SK-N-SH treated with all-trans-retinoic acid at 6 μM for 48 hours (cell line): ENCODE data around the gene GNB2.

Experiments
- ATAC-seq: fragments of 200-7000 bp; cut with Tn5 transposase; 3 replicates; pipeline ENCODE4 v1.9.1; 2020; ENCODE audit warnings: mild to moderate bottlenecking, moderate library complexity
- ARNTL ChIP-seq: fragments of 450-650 bp; formaldehyde crosslinking; IDR thresholded peaks from 2 replicates; pipeline ENCODE4 v1.5.0; 2020; ENCODE audit warnings: low read depth, mild to moderate bottlenecking, moderate library complexity, borderline replicate concordance
- BACH2 ChIP-seq: fragments of 250-450 bp; sonication (Bioruptor Pico); IDR thresholded peaks from 2 replicates; pipeline ENCODE4 v1.9.0; 2021; ENCODE audit warnings: mild to moderate bottlenecking, borderline replicate concordance
- CREB5 ChIP-seq: fragments of 250-450 bp; sonication (Bioruptor Pico); IDR thresholded peaks from 2 replicates; pipeline ENCODE4 v1.5.1; 2020; ENCODE audit warnings: low read depth, mild to moderate bottlenecking, moderate library complexity
- CSDC2 ChIP-seq: fragments of 250-450 bp; sonication (Bioruptor Pico); IDR thresholded peaks from 2 replicates; pipeline ENCODE4 v1.5.0; 2020; ENCODE audit warnings: mild to moderate bottlenecking, moderate library complexity
- CSRNP3 ChIP-seq: fragments of 250-450 bp; sonication (Bioruptor Pico); IDR thresholded peaks from 2 replicates; pipeline ENCODE4 v1.5.1; 2021; ENCODE audit warnings: mild to moderate bottlenecking, moderate library complexity
- ESRRG ChIP-seq: fragments of 250-450 bp; sonication (Bioruptor Pico); IDR thresholded peaks from 2 replicates; pipeline ENCODE4 v1.6.1; 2021; ENCODE audit warnings: mild to moderate bottlenecking
- GLIS3 ChIP-seq: fragments of 250-450 bp; sonication (Bioruptor Pico); IDR thresholded peaks from 2 replicates; pipeline ENCODE4 v1.5.0; 2020; ENCODE audit warnings: mild to moderate bottlenecking, moderate library complexity
- ISL1 ChIP-seq: fragments of 250-450 bp; sonication (Bioruptor Pico); IDR thresholded peaks from 2 replicates; pipeline ENCODE4 v2.1.2; 2022; ENCODE audit warnings: mild to moderate bottlenecking, moderate library complexity
- OSR1 ChIP-seq: fragments of 250-450 bp; sonication (Bioruptor Pico); IDR thresholded peaks from 2 replicates; pipeline ENCODE4 v1.8.0; 2022; ENCODE audit warnings: moderate library complexity, mild to moderate bottlenecking, inconsistent platforms
- PATZ1 ChIP-seq: fragments of 250-450 bp; sonication (Bioruptor Pico); IDR thresholded peaks from 2 replicates; pipeline ENCODE4 v1.8.0; 2020; ENCODE audit warnings: mild to moderate bottlenecking, moderate library complexity, borderline replicate concordance
- POU6F1 ChIP-seq: fragments of 250-450 bp; sonication (Bioruptor Pico); IDR thresholded peaks from 2 replicates; pipeline ENCODE4 v1.8.0; 2021; ENCODE audit warnings: low read depth, mild to moderate bottlenecking, moderate library complexity, borderline replicate concordance
- PPARA ChIP-seq: fragments of 250-450 bp; sonication (Bioruptor Pico); IDR thresholded peaks from 2 replicates; pipeline ENCODE4 v1.5.0; 2020; ENCODE audit warnings: mild to moderate bottlenecking, borderline replicate concordance
- RARB ChIP-seq: fragments of 250-450 bp; sonication (Bioruptor Pico); IDR thresholded peaks from 2 replicates; pipeline ENCODE4 v1.8.0; 2021; ENCODE audit warnings: mild to moderate bottlenecking, moderate library complexity
- SNAI2 ChIP-seq: fragments of 250-450 bp; sonication (Bioruptor Pico); IDR thresholded peaks from 2 replicates; pipeline ENCODE4 v1.5.0; 2020; ENCODE audit warnings: mild to moderate bottlenecking, moderate library complexity
- TCF4 ChIP-seq: fragments of 250-450 bp; sonication (Bioruptor Pico); IDR thresholded peaks from 2 replicates; pipeline ENCODE4 v1.8.0; 2021; ENCODE audit warnings: mild to moderate bottlenecking, moderate library complexity, borderline replicate concordance
- TOX ChIP-seq: fragments of 250-450 bp; sonication (Bioruptor Pico); IDR thresholded peaks from 2 replicates; pipeline ENCODE4 v1.8.0; 2021; ENCODE audit warnings: mild to moderate bottlenecking, moderate library complexity, borderline replicate concordance
- TSHZ2 ChIP-seq: fragments of 250-450 bp; sonication (Bioruptor Pico); IDR thresholded peaks from 2 replicates; pipeline ENCODE4 v1.5.0; 2020; ENCODE audit warnings: mild to moderate bottlenecking, moderate library complexity
- ZC3H10 ChIP-seq: fragments of 250-450 bp; sonication (Bioruptor Pico); IDR thresholded peaks from 2 replicates; pipeline ENCODE4 v1.5.1; 2021; ENCODE audit warnings: mild to moderate bottlenecking, moderate library complexity
- ZFP3 ChIP-seq: fragments of 250-450 bp; sonication (Bioruptor Pico); IDR thresholded peaks from 2 replicates; pipeline ENCODE4 v1.5.0; 2020; ENCODE audit warnings: mild to moderate bottlenecking, moderate library complexity
- ZFP30 ChIP-seq: fragments of 450-650 bp; formaldehyde crosslinking; IDR thresholded peaks from 2 replicates; pipeline ENCODE4 v1.5.0; 2022; ENCODE audit warnings: mild to moderate bottlenecking, moderate library complexity
- ZNF565 ChIP-seq: fragments of 450-650 bp; formaldehyde crosslinking; conservative IDR thresholded peaks from 2 replicates; pipeline ENCODE4 v1.5.0; 2020; ENCODE audit warnings: low read depth, mild to moderate bottlenecking, moderate library complexity
- ZNF70 ChIP-seq: fragments of 450-650 bp; formaldehyde crosslinking; IDR thresholded peaks from 2 replicates; pipeline ENCODE4 v1.5.0; 2020; ENCODE audit warnings: mild to moderate bottlenecking, moderate library complexity

The GNB2 gene

GRCh38 chr7:100684534-100685042 is 11.0 kb downstream of the GNB2 start:
- TF ChIP-seq GLIS3 (CRISPR knock-in tag) = no peak
- TF ChIP-seq ZNF565 (CRISPR knock-in tag) = no peak
- TF ChIP-seq ESRRG = no peak
- no peak for TF ChIP-seq TCF4 (CRISPR knock-in tag)
- TF ChIP-seq PPARA (CRISPR knock-in tag) = no peak
- no peak for TF ChIP-seq ZFP3
- no peak for TF ChIP-seq OSR1 (CRISPR knock-in tag)
- TF ChIP-seq TOX (CRISPR knock-in tag) = no peak
- TF ChIP-seq POU6F1 = no peak
- TF ChIP-seq CSRNP3 (CRISPR knock-in tag) = no peak
- no peak for TF ChIP-seq CSDC2 (CRISPR knock-in tag)
- TF ChIP-seq ZC3H10 = no peak
- TF ChIP-seq SNAI2 (CRISPR knock-in tag) = no peak
- TF ChIP-seq BACH2 (CRISPR knock-in tag) = no peak
- no peak for TF ChIP-seq RARB
- no peak for TF ChIP-seq PATZ1 (CRISPR knock-in tag)
- no peak for ATAC-seq

GRCh38 chr7:100685049-100685605 is 11.6 kb downstream of the GNB2 start:
- ATAC-seq = no peak
- no peak for TF ChIP-seq ZNF70 (CRISPR knock-in tag)
- TF ChIP-seq ESRRG = no peak
- no peak for TF ChIP-seq ZNF565 (CRISPR knock-in tag)
- TF ChIP-seq ZFP30 (CRISPR knock-in tag) = no peak
- TF ChIP-seq BACH2 (CRISPR knock-in tag) = no peak
- TF ChIP-seq SNAI2 (CRISPR knock-in tag) = no peak
- TF ChIP-seq GLIS3 (CRISPR knock-in tag) = no peak
- no peak for TF ChIP-seq POU6F1
- TF ChIP-seq TCF4 (CRISPR knock-in tag) = no peak
- TF ChIP-seq ARNTL (CRISPR knock-in tag) = no peak
- no peak for TF ChIP-seq ZFP3
- TF ChIP-seq TOX (CRISPR knock-in tag) = no peak
- TF ChIP-seq TSHZ2 = no peak
- TF ChIP-seq CREB5 = no peak
- no peak for TF ChIP-seq OSR1 (CRISPR knock-in tag)
- no peak for TF ChIP-seq PPARA (CRISPR knock-in tag)
- no peak for TF ChIP-seq PATZ1 (CRISPR knock-in tag)
- no peak for TF ChIP-seq CSDC2 (CRISPR knock-in tag)
- no peak for TF ChIP-seq ISL1 (CRISPR knock-in tag)
